ENCODE results near the gene IGSF3.
"Not testable (repeated sequence)": the region's sequence is repeated elsewhere in the genome, so short reads cannot be mapped to it uniquely, and the experiment has no call there.

Gene IGSF3

GRCh38 chr1:116571215-116571919, 96.2 kb downstream of the IGSF3 start:
- no peak for DNase-seq (ENCODE audit: low read depth, low spot score)
- peak overlapping the region; percentile 79 for H3K4me3 ChIP-seq (ENCODE audit: low read length)

- DNase-seq (ENCODE audit: low read depth, low spot score) = peak; percentile 57
These were observed 96.9 kb downstream of the IGSF3 start, which contains the start of gene CD58 for GRCh38 chr1:116570358-116571214. Gene CD58 (minus strand): TSS chr1:116571026. CDS start chr1:116570972, 54 bp downstream.

DNA sequence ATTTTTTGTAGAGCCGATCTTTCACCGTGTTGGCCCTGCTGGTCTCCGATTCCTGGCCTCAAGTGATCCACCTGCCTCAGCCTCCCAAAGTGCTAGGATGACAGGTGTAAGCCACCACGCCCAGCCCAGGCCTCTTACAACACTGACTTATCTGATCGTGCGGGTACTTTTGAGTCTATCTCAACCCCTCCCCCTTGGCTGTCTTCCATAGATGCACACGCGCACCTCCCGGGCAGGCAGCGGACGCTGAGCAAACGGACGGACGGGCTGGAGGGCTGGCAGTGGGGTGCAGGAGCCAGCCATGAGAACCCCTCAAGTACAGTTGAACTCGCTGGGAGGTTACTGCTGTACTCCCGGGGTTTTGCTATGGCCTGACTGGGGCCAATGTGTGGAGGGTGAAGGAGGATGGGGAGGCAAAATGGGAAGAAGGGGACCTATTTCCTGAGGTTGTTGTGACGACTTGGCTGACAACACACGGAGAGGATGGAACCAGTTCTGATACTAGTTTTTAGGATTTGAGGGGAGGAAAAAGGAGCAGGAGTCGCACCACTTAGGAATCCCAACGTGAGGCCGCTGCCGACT, 97.7 kb downstream of the IGSF3 start:
- no peak for DNase-seq (ENCODE audit: low read depth, low spot score)
- peak overlapping the region; percentile 79 for H3K4me3 ChIP-seq (ENCODE audit: low read length)

More at GRCh38 chr1:116570358-116571214, 96.9 kb downstream of the IGSF3 start, which contains the start of gene CD58:
- H3K4me3 ChIP-seq (ENCODE audit: low read length) = peak within 1 kb of the TSS; percentile 79

GRCh38 chr1:116569381-116569670, 98.2 kb downstream of the IGSF3 start:
- no peak overlapping the region for H3K4me3 ChIP-seq (ENCODE audit: low read length)
- DNase-seq (ENCODE audit: low read depth, low spot score) = no peak

GRCh38 chr1:116568662-116569380, 98.7 kb downstream of the IGSF3 start:
- no peak for DNase-seq (ENCODE audit: low read depth, low spot score)
- H3K4me3 ChIP-seq (ENCODE audit: low read length) = no peak overlapping the region

GRCh38 chr1:116567790-116568661, 99.5 kb downstream of the IGSF3 start:
- no peak for DNase-seq (ENCODE audit: low read depth, low spot score)
- H3K4me3 ChIP-seq (ENCODE audit: low read length) = no peak overlapping the region

GRCh38 chr1:116565222-116565621, 102.3 kb downstream of the IGSF3 start:
- no peak for DNase-seq (ENCODE audit: low read depth, low spot score)
- no peak overlapping the region for H3K4me3 ChIP-seq (ENCODE audit: low read length)

DNA sequence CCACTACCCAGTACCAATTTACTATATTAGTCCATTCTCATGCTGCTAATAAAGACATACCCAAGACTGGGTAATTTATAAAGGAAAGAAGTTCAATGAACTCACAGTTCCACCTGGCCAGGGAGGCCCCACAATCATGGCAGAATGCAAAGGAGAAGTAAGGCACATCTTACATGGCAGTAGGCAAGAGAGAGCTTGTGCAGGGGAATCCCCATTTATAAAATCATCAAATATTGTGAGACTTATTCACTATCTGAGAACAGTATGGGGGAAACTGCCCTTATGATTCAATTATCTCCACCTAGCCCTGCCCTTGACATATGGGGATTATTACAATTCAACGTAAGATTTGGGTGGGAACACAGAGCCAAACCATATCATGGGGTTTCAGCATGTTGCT, 103.1 kb downstream of the IGSF3 start:
- DNase-seq (ENCODE audit: low read depth, low spot score) = no peak

GRCh38 chr1:116562465-116562864, 105.1 kb downstream of the IGSF3 start:
- not testable (repeated sequence) for DNase-seq (ENCODE audit: low read depth, low spot score); H3K4me3 ChIP-seq (ENCODE audit: low read length)

More for the DNA sequence above, 103.1 kb downstream of the IGSF3 start:
- no peak overlapping the region for H3K4me3 ChIP-seq (ENCODE audit: low read length)

GRCh38 chr1:116561563-116561962, 106.0 kb downstream of the IGSF3 start:
- no peak overlapping the region for H3K4me3 ChIP-seq (ENCODE audit: low read length)
- DNase-seq (ENCODE audit: low read depth, low spot score) = no peak

GRCh38 chr1:116560704-116561490, 106.6 kb downstream of the IGSF3 start:
- H3K4me3 ChIP-seq (ENCODE audit: low read length) = no peak overlapping the region
- no peak for DNase-seq (ENCODE audit: low read depth, low spot score)

DNA sequence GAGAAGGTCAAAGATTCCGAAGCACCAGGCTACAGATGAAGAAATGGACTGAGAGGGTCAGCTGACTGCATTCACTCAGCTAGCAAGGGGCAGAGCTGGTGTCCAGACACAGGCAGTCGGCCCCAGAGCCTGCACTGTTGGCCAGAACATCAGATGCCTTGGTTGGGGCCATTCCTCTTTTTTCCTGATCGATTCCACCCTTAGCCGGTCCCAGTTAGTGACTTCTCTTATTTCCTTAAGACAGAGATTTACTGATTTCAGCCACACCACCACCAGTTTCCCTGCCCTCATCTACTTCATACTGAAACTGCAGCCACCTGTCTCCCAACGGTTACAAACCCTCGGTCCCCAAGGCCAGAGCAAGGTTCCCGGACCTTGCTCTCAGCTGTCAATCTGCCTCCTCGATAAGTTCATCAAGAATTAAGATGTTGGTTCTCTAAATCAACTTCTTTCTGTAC, 108.2 kb downstream of the IGSF3 start:
- DNase-seq (ENCODE audit: low read depth, low spot score) = no peak

DNA sequence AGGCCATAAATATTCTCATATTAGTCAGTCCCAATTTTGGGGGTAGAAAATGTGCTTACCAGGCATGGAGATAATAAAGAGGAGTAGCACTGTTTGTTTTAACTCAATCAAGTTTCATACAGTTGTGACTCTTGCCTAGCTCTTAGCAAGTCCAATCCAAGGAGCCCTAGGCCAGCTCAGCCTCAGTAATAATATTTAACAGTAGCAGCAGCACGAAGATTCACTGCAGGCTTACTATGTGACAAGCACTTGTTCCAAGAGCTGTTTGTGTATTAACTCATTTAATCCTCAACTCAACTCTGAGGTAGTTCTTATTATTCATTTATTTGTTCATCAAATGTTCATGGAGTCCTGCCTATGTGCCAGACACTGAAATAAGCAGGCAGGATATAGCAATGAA, 109.0 kb downstream of the IGSF3 start:
- H3K4me3 ChIP-seq (ENCODE audit: low read length) = no peak overlapping the region
- no peak for DNase-seq (ENCODE audit: low read depth, low spot score)

More for the DNA sequence above, 108.2 kb downstream of the IGSF3 start:
- no peak overlapping the region for H3K4me3 ChIP-seq (ENCODE audit: low read length)

GRCh38 chr1:116558140-116558549, 109.4 kb downstream of the IGSF3 start:
- no peak for DNase-seq (ENCODE audit: low read depth, low spot score)
- H3K4me3 ChIP-seq (ENCODE audit: low read length) = no peak overlapping the region

DNA sequence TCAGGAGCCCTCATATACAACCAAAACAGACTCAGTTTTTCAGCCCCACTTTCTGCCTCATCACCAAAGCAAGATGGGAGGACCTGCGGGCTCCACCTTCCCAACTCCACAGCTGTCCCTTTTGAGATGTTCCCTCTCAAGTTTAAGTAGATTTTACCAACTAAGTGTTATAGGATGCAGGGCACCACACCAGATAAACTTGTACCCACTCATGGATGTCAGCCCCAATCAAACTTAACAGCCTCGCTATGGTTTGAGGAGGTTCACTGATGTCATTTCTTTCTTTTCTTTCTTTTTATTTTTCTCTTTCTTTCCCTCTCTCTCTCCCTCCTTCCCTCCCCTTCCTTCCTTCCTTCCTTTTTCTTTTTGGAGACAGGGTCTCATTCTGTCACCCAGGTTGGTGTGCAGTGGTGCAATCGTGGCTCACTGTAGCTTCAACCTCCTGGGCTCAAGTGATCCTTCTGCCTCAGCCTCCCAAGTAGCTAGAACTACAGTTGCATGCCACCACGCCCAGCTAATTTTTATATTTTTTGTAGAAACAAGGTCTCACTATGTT, 110.1 kb downstream of the IGSF3 start:
- no peak overlapping the region for H3K4me3 ChIP-seq (ENCODE audit: low read length)
- no peak for DNase-seq (ENCODE audit: low read depth, low spot score)

- DNase-seq (ENCODE audit: low read depth, low spot score) = no peak
- H3K4me3 ChIP-seq (ENCODE audit: low read length) = no peak overlapping the region
These were observed 111.1 kb downstream of the IGSF3 start for GRCh38 chr1:116556289-116557006.

GRCh38 chr1:116554924-116555323, 112.6 kb downstream of the IGSF3 start:
- no peak overlapping the region for H3K4me3 ChIP-seq (ENCODE audit: low read length)
- no peak for DNase-seq (ENCODE audit: low read depth, low spot score)
